ENCODE data around the gene LAMA5. TPM values are rescaled to one million over a fixed set of nuclear protein-coding genes. Genes with fewer than 3 reads are reported as not detected.
A peak's percentile ranks its signal among the peaks of the same experiment; 100 is the strongest.

Gene LAMA5
- total and polyA plus RNA-seq, 2 experiments from 2014 or later, result 71.3 to 252 TPM

GRCh38 chr20:62259294-62259565 is 107.9 kb downstream of the LAMA5 start:
- no peaks in the 10 kb centered on the region for H3K4me1 ChIP-seq (ENCODE audit: insufficient read depth)
- TF ChIP-seq EZH2 (IDR thresholded peaks at IDR 0.05; ENCODE audit: borderline replicate concordance) (no peak), EZH2phosphoT487 (IDR thresholded peaks at IDR 0.05; ENCODE audit: low read depth, severe bottlenecking, unreplicated experiment) (no peak)
- TF ChIP-seq, protein P1, sequence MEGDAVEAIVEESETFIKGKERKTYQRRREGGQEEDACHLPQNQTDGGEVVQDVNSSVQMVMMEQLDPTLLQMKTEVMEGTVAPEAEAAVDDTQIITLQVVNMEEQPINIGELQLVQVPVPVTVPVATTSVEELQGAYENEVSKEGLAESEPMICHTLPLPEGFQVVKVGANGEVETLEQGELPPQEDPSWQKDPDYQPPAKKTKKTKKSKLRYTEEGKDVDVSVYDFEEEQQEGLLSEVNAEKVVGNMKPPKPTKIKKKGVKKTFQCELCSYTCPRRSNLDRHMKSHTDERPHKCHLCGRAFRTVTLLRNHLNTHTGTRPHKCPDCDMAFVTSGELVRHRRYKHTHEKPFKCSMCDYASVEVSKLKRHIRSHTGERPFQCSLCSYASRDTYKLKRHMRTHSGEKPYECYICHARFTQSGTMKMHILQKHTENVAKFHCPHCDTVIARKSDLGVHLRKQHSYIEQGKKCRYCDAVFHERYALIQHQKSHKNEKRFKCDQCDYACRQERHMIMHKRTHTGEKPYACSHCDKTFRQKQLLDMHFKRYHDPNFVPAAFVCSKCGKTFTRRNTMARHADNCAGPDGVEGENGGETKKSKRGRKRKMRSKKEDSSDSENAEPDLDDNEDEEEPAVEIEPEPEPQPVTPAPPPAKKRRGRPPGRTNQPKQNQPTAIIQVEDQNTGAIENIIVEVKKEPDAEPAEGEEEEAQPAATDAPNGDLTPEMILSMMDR (IDR thresholded peaks at IDR 0.05; ENCODE audit: poor library complexity), result no peak
- H3K79me2 ChIP-seq, result peaks cover 50% of the 10 kb centered on the region
- no peak overlapping the region for H3K4me3 ChIP-seq
- no peak overlapping the region for H3K4me2 ChIP-seq
- peaks cover 48% of the 10 kb centered on the region for H4K20me1 ChIP-seq (ENCODE audit: insufficient read depth, poor library complexity, severe bottlenecking)
- H3K27me3 ChIP-seq, result no peaks in the 10 kb centered on the region
- no peaks in the 10 kb centered on the region for H3K9me3 ChIP-seq (ENCODE audit: low read depth)
- no peak overlapping the region for H3K27ac ChIP-seq
- no peak for DNase-seq (ENCODE audit: low spot score)
- no peaks in the 10 kb centered on the region for H3K36me3 ChIP-seq (replicated peaks; ENCODE audit: insufficient read depth, low read depth)
- no peak overlapping the region for H2AFZ ChIP-seq
- no peaks in the 10 kb centered on the region for H3K9me2 ChIP-seq (replicated peaks; ENCODE audit: insufficient read depth)
- WGBS (ENCODE audit: low lambda C conversion rate, missing lambda C conversion rate), result 98% methylated on average over 8 of the region's 8 CpGs

Small RNA genes within 50 kb of the gene (microRNA-seq; reads per million reads assigned to microRNA genes)
- gene MIR4758, result 4.9 reads per million, percentile 8 among the genes with 10 or more reads in this experiment

Other genes with a start within 250 kb of the LAMA5 start
- gene LSM14B, start 244.8 kb downstream of the LAMA5 start, total RNA-seq, result 32.5 and 43.1 TPM in 2 replicates
- 4.8 and 7.1 TPM in 2 replicates for gene LSM14B, start 244.8 kb downstream of the LAMA5 start, polyA plus RNA-seq
- 270 and 277 TPM in 2 replicates for gene PSMA7, start 223.9 kb downstream of the LAMA5 start, total RNA-seq
- 408 and 450 TPM in 2 replicates for gene PSMA7, start 223.9 kb downstream of the LAMA5 start, polyA plus RNA-seq
- 13.0 and 14.4 TPM in 2 replicates for gene SS18L1, start 223.5 kb downstream of the LAMA5 start, total RNA-seq
- gene SS18L1, start 223.5 kb downstream of the LAMA5 start, polyA plus RNA-seq, result 1.8 and 2.1 TPM in 2 replicates
- gene MTG2, start 184.3 kb downstream of the LAMA5 start, total RNA-seq, result 16.7 and 18.4 TPM in 2 replicates
- 21.8 and 26.7 TPM in 2 replicates for gene MTG2, start 184.3 kb downstream of the LAMA5 start, polyA plus RNA-seq
- gene HRH3, start 147.0 kb downstream of the LAMA5 start, total RNA-seq, result not detected in 2 replicates
- not detected in 2 replicates for gene HRH3, start 147.0 kb downstream of the LAMA5 start, polyA plus RNA-seq
- gene OSBPL2, start 128.8 kb downstream of the LAMA5 start, total RNA-seq, result 37.0 and 40.5 TPM in 2 replicates
- gene OSBPL2, start 128.8 kb downstream of the LAMA5 start, polyA plus RNA-seq, result 39.6 and 45.9 TPM in 2 replicates
- gene ADRM1, start 64.3 kb downstream of the LAMA5 start, total RNA-seq, result 103 and 116 TPM in 2 replicates
- gene ADRM1, start 64.3 kb downstream of the LAMA5 start, polyA plus RNA-seq, result 143 and 144 TPM in 2 replicates
- 1,754 and 2,772 TPM in 2 replicates for gene RPS21, start 19.8 kb upstream of the LAMA5 start, total RNA-seq
- gene RPS21, start 19.8 kb upstream of the LAMA5 start, polyA plus RNA-seq, result 444 and 460 TPM in 2 replicates
- gene CABLES2, start 40.0 kb upstream of the LAMA5 start, total RNA-seq, result 8.6 and 12.0 TPM in 2 replicates
- gene CABLES2, start 40.0 kb upstream of the LAMA5 start, polyA plus RNA-seq, result 17.7 and 19.1 TPM in 2 replicates
- 4.1 and 5.7 TPM in 2 replicates for gene RBBP8NL, start 60.2 kb upstream of the LAMA5 start, total RNA-seq
- 6.4 and 6.9 TPM in 2 replicates for gene RBBP8NL, start 60.2 kb upstream of the LAMA5 start, polyA plus RNA-seq
- 22.2 and 28.7 TPM in 2 replicates for gene GATA5, start 108.7 kb upstream of the LAMA5 start, total RNA-seq
- gene GATA5, start 108.7 kb upstream of the LAMA5 start, polyA plus RNA-seq, result 43.5 and 53.6 TPM in 2 replicates